ENCODE measurements around the gene FRG2B.
"Not testable (repeated sequence)": the region's sequence is repeated elsewhere in the genome, so short reads cannot be mapped to it uniquely, and the experiment has no call there.

FRG2B gene

GRCh38 chr10:133617196-133617595 is 9.4 kb downstream of the FRG2B start:
- no peak for TF ChIP-seq CTCF (IDR thresholded peaks at IDR 0.05; ENCODE audit: insufficient read depth, low read depth, low read length, missing control alignments)
- DNase-seq (ENCODE audit: low read depth): no peak
- H3K4me3 ChIP-seq (ENCODE audit: low read depth, low read length): no peak overlapping the region

DNA sequence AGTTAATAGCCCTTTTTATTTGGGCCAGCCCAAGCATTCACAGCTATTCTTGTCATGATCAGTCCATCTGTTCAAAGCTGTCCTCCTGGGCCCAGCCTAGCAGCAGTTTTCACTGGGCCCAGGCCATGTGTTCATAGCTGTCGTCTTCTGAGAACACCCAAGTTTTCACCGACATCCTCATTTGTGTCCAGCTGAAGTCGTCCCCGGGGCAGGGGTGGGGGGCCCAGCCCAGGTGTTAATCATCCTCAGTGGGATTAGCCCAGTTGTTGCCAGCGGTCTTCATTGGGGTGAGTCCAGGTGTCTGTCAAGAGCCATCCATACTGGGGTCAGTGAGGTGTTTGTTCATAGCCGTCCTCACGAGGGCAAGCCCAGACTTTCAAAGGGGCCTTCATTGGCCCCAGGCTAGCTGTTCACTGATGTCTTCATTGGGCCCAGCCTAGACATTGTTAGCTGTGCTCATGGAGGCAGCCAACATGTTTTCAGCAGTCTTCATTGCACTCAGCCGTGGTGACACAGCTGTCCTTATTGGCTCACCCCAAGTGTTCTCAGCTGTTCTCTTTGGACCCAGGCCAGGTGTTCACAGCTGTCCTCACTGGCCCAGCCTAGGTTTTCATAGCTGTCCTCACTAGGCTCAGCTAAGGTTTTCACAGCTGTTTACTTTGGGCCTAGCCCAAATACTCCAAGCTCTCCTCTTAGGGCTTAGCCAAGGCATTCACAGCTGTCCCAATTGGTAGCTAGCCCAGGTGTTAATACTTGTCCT is 10.0 kb downstream of the FRG2B start:
- DNase-seq (ENCODE audit: low read depth): no peak
- no peak overlapping the region for H3K4me3 ChIP-seq (ENCODE audit: low read depth, low read length)
- TF ChIP-seq CTCF (IDR thresholded peaks at IDR 0.05; ENCODE audit: insufficient read depth, low read depth, low read length, missing control alignments): no peak

DNA sequence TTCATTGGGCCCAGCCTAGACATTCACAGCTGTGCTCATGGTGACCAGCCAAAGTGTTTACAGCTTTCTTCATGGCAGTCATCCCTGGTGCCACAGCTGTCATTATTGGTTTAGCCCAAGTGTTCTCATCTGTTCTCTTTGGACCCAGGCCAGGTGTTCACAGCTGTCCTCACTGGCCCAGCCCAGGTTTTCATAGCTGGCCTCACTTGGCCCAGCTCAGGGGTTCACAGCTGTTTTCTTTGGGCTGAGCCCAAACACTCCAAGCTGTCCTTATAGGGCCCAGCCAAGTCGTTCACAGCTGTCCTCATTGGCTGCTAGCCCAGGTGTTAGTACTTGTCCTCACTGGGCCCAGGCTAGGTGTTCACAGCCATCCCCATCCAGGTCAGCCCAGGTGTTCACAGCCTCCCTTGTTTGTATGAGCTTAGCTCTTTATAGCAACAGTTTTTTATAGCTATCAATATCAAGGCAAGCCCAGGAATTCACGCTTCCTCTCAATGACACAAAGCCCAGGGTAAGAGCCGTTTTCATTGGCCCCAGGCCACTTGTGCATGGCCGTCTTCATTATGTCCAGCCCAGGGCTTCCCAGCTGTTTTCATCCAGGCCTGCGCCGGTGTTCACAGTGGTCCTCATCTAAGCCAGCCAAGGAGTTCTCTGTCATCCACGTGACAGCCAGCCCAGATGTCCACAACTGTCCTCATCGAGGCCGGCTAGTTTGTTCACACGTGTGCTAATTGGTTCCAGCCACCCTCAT is 11.6 kb downstream of the FRG2B start:
- DNase-seq (ENCODE audit: low read depth): no peak
- H3K4me3 ChIP-seq (ENCODE audit: low read depth, low read length): no peak overlapping the region
- TF ChIP-seq CTCF (IDR thresholded peaks at IDR 0.05; ENCODE audit: insufficient read depth, low read depth, low read length, missing control alignments): no peak

GRCh38 chr10:133613699-133614098 is 12.9 kb downstream of the FRG2B start:
- DNase-seq (ENCODE audit: low read depth): no peak
- H3K4me3 ChIP-seq (ENCODE audit: low read depth, low read length): no peak overlapping the region
- no peak for TF ChIP-seq CTCF (IDR thresholded peaks at IDR 0.05; ENCODE audit: insufficient read depth, low read depth, low read length, missing control alignments)

DNA sequence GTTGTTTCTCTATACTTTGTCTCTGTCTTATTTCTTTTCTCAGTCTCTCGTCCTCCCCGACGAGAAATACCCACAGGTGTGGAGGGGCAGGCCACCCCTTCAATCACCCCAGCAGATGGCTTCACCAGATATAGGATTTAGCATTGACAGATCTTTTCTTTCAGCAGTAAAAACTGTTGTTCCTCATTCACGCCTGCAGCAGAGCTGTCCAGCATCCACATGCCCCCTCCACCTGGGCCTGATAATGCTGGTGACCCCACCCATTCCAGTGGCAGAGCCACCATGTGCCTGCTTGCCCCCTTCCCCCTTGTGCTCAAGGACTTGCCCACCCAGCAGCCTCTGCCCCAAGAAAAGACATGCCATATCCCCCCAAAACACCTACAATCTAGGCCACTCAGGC is 15.5 kb downstream of the FRG2B start:
- DNase-seq (ENCODE audit: low read depth): no peak
- H3K4me3 ChIP-seq (ENCODE audit: low read depth, low read length): no peak overlapping the region
- TF ChIP-seq CTCF (IDR thresholded peaks at IDR 0.05; ENCODE audit: insufficient read depth, low read depth, low read length, missing control alignments): no peak

DNA sequence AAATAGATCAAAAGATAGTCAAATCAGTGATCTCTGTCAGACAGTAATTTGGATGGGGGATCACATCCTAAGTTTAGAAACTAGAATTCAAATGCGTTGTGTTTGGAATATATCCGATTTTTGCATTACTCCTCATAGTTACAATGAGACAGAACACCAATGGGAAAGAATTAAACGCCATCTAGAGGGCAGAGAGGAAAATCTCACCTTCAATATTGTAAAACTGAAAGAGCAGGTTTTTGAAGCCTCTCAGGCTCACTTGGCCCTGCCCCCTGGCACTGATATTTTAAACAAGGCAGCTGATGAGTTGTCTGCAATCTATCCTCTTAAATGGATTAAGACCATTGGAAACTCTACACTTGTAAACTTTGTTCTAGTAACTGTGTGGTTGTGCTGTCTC is 17.7 kb downstream of the FRG2B start:
- no peak for DNase-seq (ENCODE audit: low read depth)
- TF ChIP-seq CTCF (IDR thresholded peaks at IDR 0.05; ENCODE audit: insufficient read depth, low read depth, low read length, missing control alignments): peak; percentile 37
- no peak overlapping the region for H3K4me3 ChIP-seq (ENCODE audit: low read depth, low read length)

DNA sequence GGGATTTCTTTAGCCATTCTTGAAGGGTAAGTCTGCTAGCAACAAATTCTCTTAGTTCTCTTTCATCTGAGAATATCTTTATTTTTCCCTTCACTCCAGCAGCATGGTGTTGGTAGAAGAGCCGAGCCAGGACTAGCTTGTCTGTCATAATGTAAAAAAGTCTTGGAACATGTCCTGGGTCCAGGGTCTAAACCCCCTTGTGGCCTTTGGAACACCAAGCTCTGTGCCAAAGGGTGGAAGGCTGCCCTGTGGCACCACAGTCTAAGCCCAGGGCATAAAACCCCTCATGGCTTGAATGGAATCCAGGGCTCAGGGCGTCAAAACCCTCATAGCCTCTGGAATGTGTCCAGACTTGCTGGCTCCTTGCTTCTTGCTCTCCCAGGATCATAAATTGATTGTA is 23.2 kb downstream of the FRG2B start:
- DNase-seq (ENCODE audit: low read depth); H3K4me3 ChIP-seq (ENCODE audit: low read depth, low read length): not testable (repeated sequence)
